K562 (cell line): Measurements from ENCODE around the gene INPP5D. TPM values are rescaled to one million over a fixed set of nuclear protein-coding genes. Genes with fewer than 3 reads are reported as not detected.
A peak's percentile ranks its signal among the peaks of the same experiment; 100 is the strongest.

Experiments used
- BCLAF1 ChIP-seq, 2 experiments: fragments of 450-650 bp in 1 of 2; IDR thresholded peaks; 2 replicates each; pipeline ENCODE4 v1.6.1; 2011 to 2017; ENCODE audit warnings: low read depth in 2 of 2, antibody characterized with exemption in 1 of 2, borderline replicate concordance in 1 of 2, low read length in 1 of 2, mild to moderate bottlenecking in 1 of 2, mixed read lengths in 1 of 2; ENCODE audit not compliant: control insufficient read depth in 1 of 2
- CHD1 ChIP-seq: fragments of 200-600 bp; sonication (generic); IDR thresholded peaks from one replicate; pipeline ENCODE4 v1.6.1; 2012; ENCODE audit warnings: mild to moderate bottlenecking, moderate library complexity, low read length, inconsistent platforms
- ERF ChIP-seq: fragments of 450-650 bp; formaldehyde crosslinking; IDR thresholded peaks from 2 replicates; pipeline ENCODE4 v1.4.0; 2020; ENCODE audit warnings: mild to moderate bottlenecking, mixed read lengths
- FIP1L1 ChIP-seq: fragments of 200-400 bp; formaldehyde crosslinking; IDR thresholded peaks from 2 replicates; pipeline ENCODE4 v1.6.1; 2018; ENCODE audit warnings: mild to moderate bottlenecking, low read depth, low read length; ENCODE audit not compliant: poor library complexity, severe bottlenecking
- MAFG ChIP-seq: fragments of 450-650 bp; conservative IDR thresholded peaks from 2 replicates; pipeline ENCODE4 v1.6.1; 2016; ENCODE audit warnings: missing genetic modification characterization, missing compliant biosample characterization
- MTF1 ChIP-seq: fragments of 250-450 bp; sonication (Bioruptor Pico); IDR thresholded peaks from 2 replicates; pipeline ENCODE4 v1.9.0; 2021; ENCODE audit warnings: moderate library complexity, mild to moderate bottlenecking, inconsistent platforms, borderline replicate concordance
- PKNOX1 ChIP-seq: fragments of 450-650 bp; IDR thresholded peaks from 2 replicates; pipeline ENCODE4 v1.6.1; 2016
- PRDM10 ChIP-seq: fragments of 450-650 bp; IDR thresholded peaks from 2 replicates; pipeline ENCODE4 v1.6.1; 2018; ENCODE audit not compliant: partially characterized antibody
- PURB ChIP-seq: sonication (generic); formaldehyde crosslinking; IDR thresholded peaks from 2 replicates; pipeline ENCODE4 v1.9.0; 2021; ENCODE audit warnings: low read depth, mild to moderate bottlenecking, missing genetic modification reagents
- RNF2 ChIP-seq: sonication (generic); IDR thresholded peaks from 2 replicates; pipeline ENCODE4 v1.6.1; 2016
- SAFB2 ChIP-seq: fragments of 200-400 bp; formaldehyde crosslinking; IDR thresholded peaks from 2 replicates; pipeline ENCODE4 v1.6.1; 2018; ENCODE audit warnings: borderline replicate concordance, low read length, low read depth, moderate library complexity; ENCODE audit not compliant: severe bottlenecking
- TGIF2 ChIP-seq: sonication (generic); formaldehyde crosslinking; IDR thresholded peaks from 2 replicates; pipeline ENCODE4 v1.8.1; 2022; ENCODE audit warnings: mild to moderate bottlenecking, missing genetic modification reagents, moderate library complexity
- TRIM25 ChIP-seq: fragments of 450-650 bp; IDR thresholded peaks from 2 replicates; pipeline ENCODE4 v1.7.0; 2016; ENCODE audit warnings: borderline replicate concordance
- ZFP30 ChIP-seq: fragments of 250-450 bp; sonication (Bioruptor Pico); IDR thresholded peaks from 2 replicates; pipeline ENCODE4 v1.8.0; 2022; ENCODE audit warnings: moderate library complexity, mild to moderate bottlenecking, inconsistent platforms, borderline replicate concordance
- ZNF655 ChIP-seq: fragments of 250-450 bp; sonication (Bioruptor Pico); IDR thresholded peaks from 2 replicates; pipeline ENCODE4 v1.5.0; 2021
- polyA plus RNA-seq, 8 experiments: library from polyadenylated mRNA; depleted of rRNA in 4 of 8; stranded (reverse) in 5 of 8; unstranded in 3 of 8; fragments of >200 nt; fragmentation: Nextera tagmentation in 2 of 8; fragmentation: Illumina TruSeq in 1 of 8; extraction: Ambion mirVana in 2 of 8; extraction: Trizol in 1 of 8; gene quantifications; 2 replicates each; pipeline versions ENCODE4 v1.2.1 to v1.2.3, GENCODE V29; 2011 to 2014; ENCODE audit warnings: inconsistent platforms in 1 of 8, missing spikeins in 1 of 8
- total RNA-seq, 7 experiments: library from RNA; depleted of rRNA in 6 of 7; stranded (reverse); fragments of >200 nt in 6 of 7; fragmentation: Illumina TruSeq in 2 of 7; extraction: Trizol in 2 of 7; gene quantifications; 2 replicates each; pipeline versions ENCODE4 v1.2.1 to v1.2.3, GENCODE V29; 2011 to 2021; ENCODE audit warnings: low replicate concordance in 1 of 7

The INPP5D gene
- total and polyA plus RNA-seq, 9 of the 15 experiments (the other 6 are each of a cell fraction or from before 2014, with no cell fraction given) = 0.55 to 6.2 (median 2.2) TPM

- no peak for TF ChIP-seq PRDM10
- TF ChIP-seq PURB (CRISPR knock-in tag) = no peak
- no peak for TF ChIP-seq TGIF2 (CRISPR knock-in tag)
- no peak for TF ChIP-seq BCLAF1 (IDR thresholded peaks at IDR 0.05; ENCODE audit: borderline replicate concordance in 1 of 2, control insufficient read depth in 1 of 2, low read depth in 2 of 2, low read length in 1 of 2)
- peak; percentile 93 for TF ChIP-seq RNF2
- no peak for TF ChIP-seq SAFB2
- TF ChIP-seq ERF (CRISPR knock-in tag) = no peak
- no peak for TF ChIP-seq ZFP30 (CRISPR knock-in tag)
- no peak for TF ChIP-seq MTF1 (CRISPR knock-in tag)
- TF ChIP-seq TRIM25 = no peak
- no peak for TF ChIP-seq ZNF655 (CRISPR knock-in tag)
- TF ChIP-seq FIP1L1 = no peak
- no peak for TF ChIP-seq MAFG (tag)
- no peak for TF ChIP-seq CHD1
- peak; percentile 79 for TF ChIP-seq PKNOX1
Observed at GRCh38 chr2:233091595-233092375, 31.6 kb downstream of the INPP5D start (continued).
